B cell (primary cell): ENCODE measurements around the gene KRT9. TPM values are rescaled to one million over a fixed set of nuclear protein-coding genes. Genes with fewer than 3 reads are reported as not detected.
"Not testable (repeated sequence)": the region's sequence is repeated elsewhere in the genome, so short reads cannot be mapped to it uniquely, and the experiment has no call there.

ENCODE experiments used
- ATAC-seq: fragments of 200-7000 bp; cut with Tn5 transposase; one replicate; pipeline ENCODE4 v1.10.0; 2021; ENCODE audit warnings: low read depth, mild to moderate bottlenecking, moderate number of reproducible peaks, moderate library complexity
- CTCF ChIA-PET: fragments of 350-600 bp; sonication (Branson Sonifier 250); formaldehyde crosslinking; loops from one replicate; lab custom pipeline; 2021; ENCODE audit warnings: antibody characterized with exemption, inconsistent platforms; lab: Charles Lee
- POLR2A ChIA-PET: fragments of 350-600 bp; sonication (Branson Sonifier 250); formaldehyde crosslinking; loops from one replicate; lab custom pipeline; 2021; ENCODE audit warnings: antibody characterized with exemption; lab: Charles Lee
- DNase-seq: peaks from one replicate; pipeline ENCODE4 v3.0.0; 2013
- H2AFZ ChIP-seq: 2 replicates; pipeline ENCODE4 v1.6.1; 2012; ENCODE audit warnings: mild to moderate bottlenecking, low read depth, low read length; ENCODE audit not compliant: insufficient read depth, poor library complexity, severe bottlenecking
- H3K27ac ChIP-seq, 2 donors: 1 replicate in 1 of 2; 2 replicates in 1 of 2; pipeline ENCODE4 v1.5.1; 2012 to 2013; ENCODE audit warnings: low read length in 2 of 2, mild to moderate bottlenecking in 2 of 2, moderate library complexity in 1 of 2
- H3K27me3 ChIP-seq, 4 experiments: fragments of 200-600 bp in 1 of 4; sonication (generic) in 1 of 4; replicated peaks in 1 of 4; 1 replicate in 2 of 4; 2 replicates in 2 of 4; pipeline versions ENCODE4 v1.6.1 to v1.7.0; 2013 to 2016; ENCODE audit warnings: low read length in 3 of 4, mild to moderate bottlenecking in 2 of 4, mixed read lengths in 1 of 4, moderate library complexity in 1 of 4; ENCODE audit not compliant: insufficient read depth in 4 of 4, control insufficient read depth in 3 of 4; ENCODE audit errors: control extremely low read depth in 1 of 4
- H3K36me3 ChIP-seq, 2 experiments: replicated peaks in 1 of 2; 1 replicate in 1 of 2; 2 replicates in 1 of 2; pipeline versions ENCODE4 v1.6.1 to v1.7.1; 2013; ENCODE audit warnings: low read length in 1 of 2; ENCODE audit not compliant: insufficient read depth in 2 of 2, control insufficient read depth in 1 of 2; ENCODE audit errors: control extremely low read depth in 1 of 2, extremely low read depth in 1 of 2
- H3K4me1 ChIP-seq, 2 donors: fragments of 200-600 bp in 1 of 2; sonication (generic) in 1 of 2; 1 replicate in 1 of 2; 2 replicates in 1 of 2; pipeline versions ENCODE4 v1.5.1 to v1.6.1; 2013 to 2017; ENCODE audit warnings: low read length in 2 of 2; ENCODE audit not compliant: control insufficient read depth in 2 of 2, insufficient read depth in 2 of 2
- H3K4me2 ChIP-seq: replicated peaks from 2 replicates; pipeline ENCODE3; 2012; ENCODE audit warnings: mild to moderate bottlenecking, low read depth, low read length; ENCODE audit not compliant: poor library complexity, severe bottlenecking
- H3K4me3 ChIP-seq, 5 experiments: fragments of 200-600 bp in 1 of 5; sonication (generic) in 1 of 5; 1 replicate in 3 of 5; 2 replicates in 2 of 5; pipeline versions ENCODE4 v1.5.1 to v1.7.0; 2011 to 2016; ENCODE audit warnings: low read length in 4 of 5, mild to moderate bottlenecking in 4 of 5, low read depth in 2 of 5, control low read depth in 1 of 5, moderate library complexity in 1 of 5; ENCODE audit not compliant: insufficient read depth in 1 of 5; ENCODE audit errors: control extremely low read depth in 1 of 5, extremely low read depth in 1 of 5
- H3K79me2 ChIP-seq: fragments of 200-600 bp; sonication (generic); one replicate; pipeline ENCODE4 v1.6.0; 2016; ENCODE audit warnings: low read length; ENCODE audit not compliant: control insufficient read depth, insufficient read depth
- H3K9ac ChIP-seq: fragments of 200-600 bp; sonication (generic); 2 replicates; pipeline ENCODE4 v1.6.1; 2017; ENCODE audit warnings: mild to moderate bottlenecking, low read length, moderate library complexity
- H3K9me3 ChIP-seq, 3 donors: one replicate each; pipeline versions ENCODE4 v1.6.1 to v1.7.1; 2013; ENCODE audit warnings: low read length in 2 of 3; ENCODE audit not compliant: control insufficient read depth in 2 of 3, insufficient read depth in 1 of 3; ENCODE audit errors: control extremely low read depth in 1 of 3
- H4K20me1 ChIP-seq: 2 replicates; pipeline ENCODE4 v1.6.0; 2012; ENCODE audit warnings: mild to moderate bottlenecking, low read length; ENCODE audit not compliant: insufficient read depth, control insufficient read depth, poor library complexity, severe bottlenecking
- H3K27ac Mint-ChIP-seq: one replicate; pipeline ENCODE4 v1.8.0; 2021; ENCODE audit warnings: mixed read lengths
- H3K27me3 Mint-ChIP-seq: one replicate; pipeline ENCODE4 v1.8.0; 2021; ENCODE audit warnings: mixed read lengths
- H3K4me1 Mint-ChIP-seq: one replicate; pipeline ENCODE4 v1.8.0; 2021; ENCODE audit warnings: mixed read lengths
- H3K4me3 Mint-ChIP-seq: one replicate; pipeline ENCODE4 v1.8.0; 2021; ENCODE audit warnings: mixed read lengths
- H3K9me3 Mint-ChIP-seq: one replicate; pipeline ENCODE4 v1.8.0; 2022; ENCODE audit warnings: mixed read lengths; ENCODE audit not compliant: insufficient read depth
- CTCF ChIP-seq: fragments of 200-600 bp; IDR thresholded peaks from one replicate; pipeline ENCODE4 v1.8.0; 2022; ENCODE audit warnings: antibody characterized with exemption, mild to moderate bottlenecking
- EZH2 ChIP-seq: IDR thresholded peaks from 2 replicates; pipeline ENCODE4 v1.6.1; 2012; ENCODE audit warnings: borderline replicate concordance, low read depth, mild to moderate bottlenecking, moderate library complexity, low read length; ENCODE audit not compliant: insufficient read depth, poor library complexity, severe bottlenecking
- WGBS: methylation state at CpG from one replicate; pipeline ENCODE4 v1.1.5; 2013; ENCODE audit warnings: missing lambda C conversion rate; ENCODE audit not compliant: insufficient coverage; 5-methylcytosine and 5-hydroxymethylcytosine counted together
- intact Hi-C: fragments of 100-400 bp; cut with micrococcal nuclease; formaldehyde crosslinking; loops from one replicate; pipeline ENCODE4 v1.10.0; 2022
- polyA plus RNA-seq: library from polyadenylated mRNA; depleted of rRNA; stranded (reverse); fragments of >200 nt; gene quantifications from 2 replicates; pipeline ENCODE4 v1.2.3, GENCODE V29; 2012
- total RNA-seq, 2 donors: library from RNA; stranded (reverse); fragments of 120-200 nt in 1 of 2; gene quantifications; 1 replicate in 1 of 2; 2 replicates in 1 of 2; pipeline versions ENCODE4 v1.2.3 to v1.2.4, GENCODE V29; 2013 to 2022

The KRT9 gene
- total and polyA plus RNA-seq, 2 donors (not counting 1 experiment from before 2014, with no cell fraction given) = not detected

- H3K4me2 ChIP-seq, H3K4me1 ChIP-seq, H3K4me3 ChIP-seq, H2AFZ ChIP-seq, DNase-seq, ATAC-seq, intact Hi-C loops, H4K20me1 ChIP-seq, H3K27ac Mint-ChIP-seq, H3K36me3 ChIP-seq, H3K9me3 Mint-ChIP-seq, H3K4me3 Mint-ChIP-seq, H3K9ac ChIP-seq, H3K4me1 Mint-ChIP-seq, H3K79me2 ChIP-seq, POLR2A ChIA-PET, H3K27ac ChIP-seq: not testable (repeated sequence)
- H3K27me3 ChIP-seq = peaks cover 0 to 11% (median 0%) of the 10 kb centered on the region in 4 experiments
- H3K9me3 ChIP-seq = peaks cover 0 to 13% (median 0%) of the 10 kb centered on the region in 3 donors
- CTCF ChIA-PET = interaction anchor here (0.6 kb wide), 1 partner anchor 387 kb away, joined by 3 read pairs; no protein-coding TSS in a partner anchor
- H3K27me3 Mint-ChIP-seq = peaks cover 22% of the 10 kb centered on the region
- WGBS = 88% methylated on average over 9 of the region's 10 CpGs
Observed at GRCh38 chr17:41542786-41543185, 29.1 kb downstream of the KRT9 start.

GRCh38 chr17:41542357-41542756 is 29.5 kb downstream of the KRT9 start:
- H3K36me3 ChIP-seq = no peaks in the 10 kb centered on the region
- POLR2A ChIA-PET = no interaction called here
- TF ChIP-seq EZH2 = no peak
- TF ChIP-seq CTCF = no peak
- no peaks in the 10 kb centered on the region for H3K4me1 ChIP-seq
- WGBS = no CpG with 5 or more reads among the region's 2 CpGs
- H3K27ac ChIP-seq = no peak overlapping the region
- no peak overlapping the region for H3K9ac ChIP-seq
- H2AFZ ChIP-seq = no peak overlapping the region
- DNase-seq (no peak), ATAC-seq (no peak)
- peaks cover 0 to 11% (median 0%) of the 10 kb centered on the region in 4 experiments for H3K27me3 ChIP-seq
- H3K27ac Mint-ChIP-seq = no peak overlapping the region
- peaks cover 22% of the 10 kb centered on the region for H3K27me3 Mint-ChIP-seq
- H3K4me3 Mint-ChIP-seq = no peak overlapping the region
- peaks cover 0 to 11% (median 0%) of the 10 kb centered on the region in 3 donors for H3K9me3 ChIP-seq
- H4K20me1 ChIP-seq = no peaks in the 10 kb centered on the region
- H3K4me2 ChIP-seq = no peak overlapping the region
- no peaks in the 10 kb centered on the region for H3K79me2 ChIP-seq
- no peaks in the 10 kb centered on the region for H3K4me1 Mint-ChIP-seq
- CTCF ChIA-PET = interaction anchor here (0.6 to 0.8 kb wide), 2 partner anchors 8 to 387 kb away, joined by 3 to 4 read pairs; no protein-coding TSS in a partner anchor
- intact Hi-C loops = no loop called here
- no peaks in the 10 kb centered on the region for H3K9me3 Mint-ChIP-seq
- H3K4me3 ChIP-seq = no peak overlapping the region
